ENCODE measurements around the gene PDE4D. TPM values are rescaled to one million over a fixed set of nuclear protein-coding genes. Genes with fewer than 3 reads are reported as not detected.

PDE4D gene
- total and polyA plus RNA-seq, 2 donors (not counting 3 experiments of a cell fraction or from before 2014, with no cell fraction given): 34.5 to 51.2 TPM

DNA sequence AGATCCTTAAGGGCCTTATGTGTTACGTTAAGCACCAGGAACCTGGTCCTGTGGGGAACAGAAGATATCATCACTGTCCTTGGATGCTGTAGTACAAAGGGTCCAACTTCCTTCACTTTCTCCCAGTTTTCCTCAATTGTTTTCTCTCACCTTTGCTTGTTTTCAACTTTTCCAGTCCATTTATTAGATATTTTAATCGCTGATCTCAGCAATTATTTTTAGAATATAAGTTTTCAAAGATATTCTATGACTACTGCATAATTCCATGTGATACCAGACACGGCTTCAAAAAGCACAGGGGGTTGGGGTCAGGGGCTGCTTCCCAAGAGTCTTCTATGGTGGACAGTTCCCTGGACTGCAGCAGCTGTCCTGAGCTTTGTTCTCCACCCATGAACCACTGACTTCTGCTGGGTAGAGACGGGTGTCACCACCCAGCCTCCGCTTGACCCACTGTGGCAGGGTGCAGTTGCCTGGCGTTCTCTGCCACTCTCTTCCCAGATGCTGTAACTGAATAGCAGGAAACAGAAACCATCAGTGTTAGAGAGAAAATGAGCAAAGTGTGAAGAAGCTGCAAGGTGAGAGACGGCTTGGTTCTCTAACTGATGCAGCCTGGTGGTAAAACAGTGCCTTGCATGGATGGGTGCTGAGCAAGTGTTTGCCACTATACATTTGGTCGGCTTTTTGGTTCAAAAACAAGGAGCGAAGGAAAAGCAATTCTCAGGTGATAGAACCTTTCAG, 927.7 kb downstream of the PDE4D start:
- H3K4me3 ChIP-seq (replicated peaks in 1 of 3; ENCODE audit: insufficient read depth in 1 of 3, low read depth in 1 of 3, low read length in 3 of 3): no peak overlapping the region
- H3K79me2 ChIP-seq (ENCODE audit: control insufficient read depth, insufficient read depth, low read length): no peaks in the 10 kb centered on the region
- H4K20me1 ChIP-seq (replicated peaks; ENCODE audit: control insufficient read depth, extremely low read depth, insufficient read depth, low read length): no peaks in the 10 kb centered on the region
- no peaks in the 10 kb centered on the region for H3K9me1 ChIP-seq (replicated peaks; ENCODE audit: control insufficient read depth, extremely low read depth, insufficient read depth, low read length)
- BruUV-seq (replicated peaks): no TSS peak
- H3K27me3 ChIP-seq (ENCODE audit: control insufficient read depth in 2 of 2, insufficient read depth in 2 of 2, low read length in 2 of 2): no peaks in the 10 kb centered on the region
- FAIRE-seq: no peak
- intact Hi-C loops (cut with micrococcal nuclease): no loop called here
- no peak overlapping the region for H3K4me2 ChIP-seq (ENCODE audit: insufficient read depth, low read length)
- H3K27ac ChIP-seq (ENCODE audit: insufficient read depth, low read depth, low read length): no peak overlapping the region
- no peaks in the 10 kb centered on the region for H3K9me3 ChIP-seq (replicated peaks; ENCODE audit: control insufficient read depth, insufficient read depth, low read length)
- no peak for TF ChIP-seq FOS (IDR thresholded peaks at IDR 0.05; ENCODE audit: borderline replicate concordance, insufficient read depth, low read length)
- TF ChIP-seq, protein P1, sequence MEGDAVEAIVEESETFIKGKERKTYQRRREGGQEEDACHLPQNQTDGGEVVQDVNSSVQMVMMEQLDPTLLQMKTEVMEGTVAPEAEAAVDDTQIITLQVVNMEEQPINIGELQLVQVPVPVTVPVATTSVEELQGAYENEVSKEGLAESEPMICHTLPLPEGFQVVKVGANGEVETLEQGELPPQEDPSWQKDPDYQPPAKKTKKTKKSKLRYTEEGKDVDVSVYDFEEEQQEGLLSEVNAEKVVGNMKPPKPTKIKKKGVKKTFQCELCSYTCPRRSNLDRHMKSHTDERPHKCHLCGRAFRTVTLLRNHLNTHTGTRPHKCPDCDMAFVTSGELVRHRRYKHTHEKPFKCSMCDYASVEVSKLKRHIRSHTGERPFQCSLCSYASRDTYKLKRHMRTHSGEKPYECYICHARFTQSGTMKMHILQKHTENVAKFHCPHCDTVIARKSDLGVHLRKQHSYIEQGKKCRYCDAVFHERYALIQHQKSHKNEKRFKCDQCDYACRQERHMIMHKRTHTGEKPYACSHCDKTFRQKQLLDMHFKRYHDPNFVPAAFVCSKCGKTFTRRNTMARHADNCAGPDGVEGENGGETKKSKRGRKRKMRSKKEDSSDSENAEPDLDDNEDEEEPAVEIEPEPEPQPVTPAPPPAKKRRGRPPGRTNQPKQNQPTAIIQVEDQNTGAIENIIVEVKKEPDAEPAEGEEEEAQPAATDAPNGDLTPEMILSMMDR (IDR thresholded peaks at IDR 0.05; ENCODE audit: extremely low read depth in 1 of 2, insufficient read depth in 1 of 2, low read depth in 1 of 2, low read length in 2 of 2): no peak
- TF ChIP-seq POLR2A (IDR thresholded peaks at IDR 0.05; ENCODE audit: low read depth, low read length): no peak
- TF ChIP-seq, protein P2, sequence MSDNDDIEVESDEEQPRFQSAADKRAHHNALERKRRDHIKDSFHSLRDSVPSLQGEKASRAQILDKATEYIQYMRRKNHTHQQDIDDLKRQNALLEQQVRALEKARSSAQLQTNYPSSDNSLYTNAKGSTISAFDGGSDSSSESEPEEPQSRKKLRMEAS (IDR thresholded peaks at IDR 0.05; ENCODE audit: insufficient read depth, insufficient read length): no peak
- no peak for TF ChIP-seq MYC (IDR thresholded peaks at IDR 0.05; ENCODE audit: low read depth, low read length)
- TF ChIP-seq JUN (IDR thresholded peaks at IDR 0.05; ENCODE audit: borderline replicate concordance, insufficient read depth, insufficient read length, low read depth): no peak
- TF ChIP-seq EZH2 (IDR thresholded peaks at IDR 0.05; ENCODE audit: borderline replicate concordance, low read depth, low read length, severe bottlenecking): no peak
- no peak for TF ChIP-seq GATA2 (IDR thresholded peaks at IDR 0.05; ENCODE audit: insufficient read depth, insufficient read length, low read depth, low read length)
- no peak for TF ChIP-seq POLR2AphosphoS5 (IDR thresholded peaks at IDR 0.05; ENCODE audit: insufficient read depth, low read depth, low read length)
- ChIA-PET POLR2A (no interaction called here), CTCF (interaction anchor here (1.0 kb wide), 1 partner anchor 74 kb away, joined by 3 read pairs; no protein-coding TSS in a partner anchor)
- H3K36me3 ChIP-seq (ENCODE audit: control insufficient read depth in 2 of 2, extremely low read depth in 1 of 2, insufficient read depth in 2 of 2, low read length in 2 of 2): no peaks in the 10 kb centered on the region
- no peak overlapping the region for H3K9ac ChIP-seq (replicated peaks; ENCODE audit: extremely low read depth, insufficient read depth, low read length)
- dilution Hi-C loops (cut with MboI; ENCODE audit: extremely low pct_ligation_motif_present, low sequenced_read_pairs): no loop called here
- no peak for DNase-seq (ENCODE audit: low read depth, low spot score)
- H2AFZ ChIP-seq (ENCODE audit: low read depth, low read length): no peak overlapping the region
- H3K4me1 ChIP-seq (ENCODE audit: control insufficient read depth, extremely low read depth, insufficient read depth, low read length): no peaks in the 10 kb centered on the region

Measured in endothelial cell of umbilical vein (primary cell).